ENCODE data around the gene FNDC3B.

The FNDC3B gene

DNA sequence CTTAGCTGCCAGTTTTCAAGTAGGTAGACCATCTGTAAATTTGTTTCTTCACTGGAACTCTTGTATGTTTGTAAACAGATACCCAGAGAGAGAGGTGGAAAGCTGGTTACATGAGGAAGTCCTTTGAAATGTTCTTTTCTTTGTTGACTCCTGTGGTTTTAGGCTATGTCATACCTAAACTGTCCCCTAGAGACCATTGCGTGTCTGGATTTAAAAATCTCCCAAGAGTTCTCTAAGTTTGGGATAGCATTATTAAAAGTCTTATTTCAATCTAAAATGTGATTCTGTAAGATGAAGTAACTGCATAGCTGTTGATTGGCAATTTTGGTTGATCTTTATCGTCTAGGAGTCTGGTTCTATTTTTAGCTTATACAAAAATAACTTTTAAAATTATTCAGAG lies 281.7 kb downstream of the FNDC3B start:
- DNase-seq: no peak

DNA sequence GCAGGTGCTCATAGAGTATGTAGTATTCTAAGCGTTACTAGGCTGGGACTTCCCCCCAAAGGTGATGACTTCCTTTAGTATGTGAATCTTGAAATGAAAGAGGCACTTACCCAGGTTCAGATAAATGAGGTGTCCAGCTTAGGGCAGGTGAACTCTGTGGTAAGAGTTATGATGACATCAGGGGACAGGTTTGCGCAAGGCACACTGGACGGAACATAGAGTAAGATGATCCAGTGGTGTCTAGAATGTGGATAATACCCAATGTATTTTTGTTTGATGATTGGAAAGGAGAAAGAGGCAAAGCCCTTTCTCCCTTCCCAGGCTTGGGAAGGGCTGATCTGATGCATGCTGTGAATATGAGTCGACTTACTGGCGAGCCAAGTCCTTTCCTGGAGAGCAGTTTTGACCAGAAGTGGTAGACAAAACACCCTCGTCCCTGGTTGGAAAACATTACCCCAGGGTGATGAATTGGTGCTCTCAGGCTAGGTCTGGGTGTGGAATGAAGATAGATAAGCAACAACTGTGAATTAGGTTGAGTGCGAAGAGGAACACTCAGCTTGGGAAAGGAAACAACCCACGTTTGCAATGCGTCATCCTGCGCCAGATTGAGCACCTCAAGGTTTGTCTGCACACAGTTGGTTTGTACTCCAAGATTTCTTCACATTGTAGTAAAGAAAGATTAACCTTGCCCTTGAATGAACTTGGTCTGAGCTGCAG lies 284.7 kb downstream of the FNDC3B start:
- DNase-seq: no peak

DNA sequence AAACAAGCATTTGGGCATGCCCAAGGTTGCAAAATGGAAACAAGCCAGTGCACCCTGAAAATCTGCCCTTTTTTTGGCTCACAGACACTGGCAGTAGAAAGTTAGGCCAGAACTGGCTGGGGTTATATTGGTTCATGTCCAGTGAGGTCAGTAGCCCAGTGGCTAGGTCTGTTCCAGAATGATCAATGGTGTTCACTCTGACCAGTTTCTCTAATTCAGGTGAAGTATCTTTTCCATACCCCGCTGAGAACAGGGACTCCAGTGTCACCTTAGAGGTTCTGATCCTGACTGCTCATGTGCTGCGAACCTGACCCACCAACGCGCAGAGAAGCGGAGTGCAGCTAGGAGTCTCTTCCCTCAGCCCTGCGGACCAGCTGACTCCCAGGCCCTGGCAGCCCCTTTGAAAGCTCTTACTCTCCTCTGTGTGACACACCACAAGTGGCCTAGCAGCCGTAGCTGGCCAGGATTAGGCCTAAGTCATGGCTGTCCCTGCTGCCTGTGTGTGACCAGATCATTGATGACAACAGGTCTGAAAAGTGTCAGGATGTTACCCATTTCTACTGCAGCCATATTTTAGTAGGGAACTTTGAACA lies 285.3 kb downstream of the FNDC3B start:
- no peak for DNase-seq

- DNase-seq: no peak
Observed at GRCh38 chr3:172325461-172325860, 286.1 kb downstream of the FNDC3B start.

DNA sequence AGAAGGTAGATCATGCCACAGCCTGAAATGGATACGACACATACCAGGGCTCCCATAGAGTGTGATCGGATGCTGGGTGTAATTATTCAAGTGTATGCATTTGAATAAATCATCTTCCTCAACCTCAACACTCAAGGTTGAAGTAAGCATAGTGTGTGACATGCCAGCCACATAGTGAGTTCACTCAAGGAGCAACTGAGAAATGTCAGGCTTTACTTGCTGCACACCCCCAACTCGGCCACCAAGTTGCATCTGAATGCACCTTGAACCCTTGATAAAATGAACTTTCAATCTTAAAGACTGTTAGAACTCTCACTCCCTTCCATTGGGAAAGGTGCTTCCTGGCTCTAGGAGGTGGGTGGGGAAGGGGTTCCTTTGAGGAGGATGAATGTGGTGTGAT lies 287.6 kb downstream of the FNDC3B start:
- DNase-seq: no peak

DNA sequence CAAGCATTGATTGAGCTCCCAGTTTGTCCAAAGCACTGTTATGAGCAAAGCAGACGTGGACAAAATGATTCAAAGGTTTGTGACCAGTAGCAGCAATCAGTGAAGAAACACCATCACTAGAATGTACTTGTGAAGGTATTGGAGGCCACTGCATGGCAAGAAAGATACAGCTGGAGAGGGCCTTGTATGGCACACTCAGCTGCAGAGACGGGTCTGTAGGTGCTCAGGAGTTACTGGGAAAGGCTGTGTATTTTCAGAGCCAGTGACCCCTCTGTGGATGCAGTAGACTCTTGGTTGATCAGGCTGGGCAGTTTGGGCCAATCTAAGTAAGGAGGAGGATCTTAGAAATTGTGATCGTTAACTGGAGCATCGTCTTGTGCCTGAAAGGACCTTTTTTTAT lies 288.9 kb downstream of the FNDC3B start:
- DNase-seq: no peak

DNA sequence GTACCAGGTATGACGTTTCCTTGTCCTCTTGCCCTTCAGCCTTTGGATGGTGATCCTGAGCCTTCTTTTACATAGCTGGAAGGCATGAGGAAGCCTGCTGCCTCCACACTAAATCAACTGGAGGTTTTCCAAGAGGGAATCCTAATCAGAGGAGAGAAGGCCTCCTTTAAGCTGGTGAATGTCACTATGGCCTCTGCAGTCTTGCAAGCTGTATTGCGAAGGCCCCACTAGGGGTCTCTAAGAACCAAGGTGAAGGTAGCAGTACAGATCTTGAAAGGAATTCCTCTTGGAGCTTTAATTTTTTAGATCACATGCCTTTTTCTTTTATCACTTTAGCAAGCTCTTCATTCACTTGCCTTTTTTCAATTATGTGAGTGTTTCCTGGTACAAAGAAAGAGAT lies 289.7 kb downstream of the FNDC3B start:
- DNase-seq: no peak

GRCh38 chr3:172330413-172330812 lies 291.0 kb downstream of the FNDC3B start:
- DNase-seq: no peak

DNA sequence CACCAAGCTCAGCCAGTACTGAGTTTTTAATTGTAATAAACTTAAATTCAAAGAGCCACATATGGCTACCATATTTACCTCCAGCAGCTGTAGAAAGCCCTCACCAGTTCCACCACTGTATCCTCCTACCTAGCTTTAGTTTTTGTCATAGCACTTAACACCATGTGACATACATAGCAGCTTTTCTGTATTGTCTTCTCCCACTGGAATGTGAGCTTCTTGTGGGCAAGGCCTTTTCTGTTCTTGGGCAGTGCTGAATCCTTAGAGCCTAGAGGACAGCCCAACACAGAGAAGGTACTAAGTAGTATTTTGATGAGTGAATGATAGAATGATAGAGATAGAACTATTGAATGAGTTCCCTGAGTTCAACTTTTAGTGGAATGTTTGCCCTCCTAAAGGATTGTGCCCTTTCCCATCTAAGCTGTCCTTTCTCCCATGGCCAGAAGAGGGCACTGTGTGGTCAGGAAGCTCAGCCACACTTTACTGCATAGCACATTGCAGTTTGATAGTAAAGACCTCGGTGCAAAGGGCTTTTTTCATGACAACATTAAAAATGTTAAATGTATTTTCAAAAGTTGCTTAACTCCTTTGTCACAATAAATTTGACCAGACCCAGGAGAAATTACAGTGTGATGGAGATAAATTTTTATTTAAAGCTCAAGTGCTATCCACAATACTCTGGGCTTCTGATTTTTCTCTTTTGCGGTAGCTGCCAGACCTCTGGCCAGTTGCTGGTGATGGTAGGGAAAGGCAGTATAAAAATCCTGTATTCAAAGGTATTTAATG lies 293.1 kb downstream of the FNDC3B start:
- DNase-seq: no peak

GRCh38 chr3:172333042-172333377 lies 293.6 kb downstream of the FNDC3B start:
- no peak for DNase-seq

DNA sequence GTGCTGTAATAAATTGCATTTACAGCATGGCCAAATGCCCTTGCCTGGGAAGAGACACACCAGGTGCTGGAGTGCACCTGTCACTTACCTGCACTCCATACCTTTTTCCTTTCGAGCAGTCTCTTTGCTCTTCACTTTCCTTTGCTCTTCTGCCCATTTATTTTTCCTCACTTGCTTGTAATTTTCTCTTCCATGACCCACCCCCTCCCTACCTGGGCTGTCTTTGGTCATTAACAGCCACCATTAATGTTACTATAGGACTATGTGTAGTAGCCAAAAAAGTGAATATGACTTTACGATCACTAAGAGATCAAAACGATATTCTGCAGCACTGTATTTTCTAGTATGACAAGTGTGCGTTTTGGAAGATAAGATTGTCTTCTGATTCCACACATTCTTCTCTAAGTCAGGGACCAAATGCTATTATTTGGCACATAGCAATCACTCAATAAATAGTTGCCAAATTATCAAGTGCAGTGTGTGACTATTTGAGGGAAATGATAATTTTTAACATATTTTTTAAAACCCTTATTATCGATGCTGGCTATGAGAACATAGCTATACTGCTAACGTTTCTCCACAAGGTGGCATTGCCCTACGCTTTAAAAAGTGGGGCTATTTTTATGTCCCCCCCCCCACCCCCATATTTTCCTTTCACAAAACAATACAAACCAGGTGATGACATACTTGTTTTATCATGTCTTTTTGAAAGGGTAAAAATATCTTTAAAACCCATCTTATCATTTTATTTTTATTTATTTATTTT lies 294.5 kb downstream of the FNDC3B start:
- DNase-seq: no peak

DNA sequence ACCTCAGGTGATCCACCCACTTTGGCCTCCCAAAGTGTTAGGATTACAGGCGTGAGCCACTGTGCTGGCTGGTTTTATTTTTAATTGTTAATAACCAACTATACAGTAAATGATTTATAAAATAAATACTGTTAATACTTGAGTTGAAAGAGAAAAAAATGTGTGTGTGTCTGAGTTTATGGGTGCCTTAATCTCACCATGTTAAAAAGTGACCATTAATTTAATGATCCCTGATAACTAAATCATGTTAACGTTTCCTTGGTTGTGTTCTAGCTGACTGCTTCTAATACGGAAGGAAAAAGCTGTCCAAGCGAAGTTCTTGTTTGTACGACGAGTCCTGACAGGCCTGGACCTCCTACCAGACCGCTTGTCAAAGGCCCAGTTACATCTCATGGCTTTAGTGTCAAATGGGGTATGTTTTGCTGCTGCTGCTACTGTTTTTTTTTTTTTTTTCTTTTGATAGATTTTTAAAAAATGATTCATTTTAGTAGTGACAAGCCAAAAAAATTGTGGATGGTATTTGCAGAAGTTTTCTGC lies 295.4 kb downstream of the FNDC3B start:
- DNase-seq: no peak

- DNase-seq: no peak
Observed at GRCh38 chr3:172339892-172340291, 300.5 kb downstream of the FNDC3B start.

- DNase-seq: no peak
Observed at GRCh38 chr3:172340583-172340982, 301.2 kb downstream of the FNDC3B start.

DNA sequence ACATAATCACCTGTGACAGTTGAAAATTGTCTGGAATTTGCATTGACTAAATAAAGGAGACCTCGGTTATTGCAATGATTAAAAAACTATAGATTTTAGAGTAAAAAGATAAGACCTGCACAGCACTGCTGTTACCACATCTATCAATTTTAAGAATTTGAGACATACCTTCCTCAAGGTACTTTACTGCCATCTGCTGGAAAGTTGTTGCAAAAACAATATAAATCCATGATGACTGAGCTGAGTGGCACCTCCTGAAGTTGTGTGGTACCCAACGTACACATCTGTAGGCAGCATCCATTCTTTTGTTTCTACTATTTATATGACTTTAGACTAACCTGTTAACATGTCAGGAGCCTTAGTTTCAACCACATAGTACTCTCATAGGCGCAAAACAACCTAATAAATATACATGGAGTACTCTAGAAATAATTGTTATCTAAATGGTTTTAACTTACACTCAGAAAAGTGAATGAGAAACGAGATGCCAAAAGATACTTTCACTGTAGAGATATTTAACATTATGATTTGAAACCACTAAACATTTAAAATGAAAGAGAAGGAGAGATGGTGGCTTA lies 302.2 kb downstream of the FNDC3B start:
- DNase-seq: no peak

- DNase-seq: no peak
Observed at GRCh38 chr3:172342097-172342659, 302.8 kb downstream of the FNDC3B start.

DNA sequence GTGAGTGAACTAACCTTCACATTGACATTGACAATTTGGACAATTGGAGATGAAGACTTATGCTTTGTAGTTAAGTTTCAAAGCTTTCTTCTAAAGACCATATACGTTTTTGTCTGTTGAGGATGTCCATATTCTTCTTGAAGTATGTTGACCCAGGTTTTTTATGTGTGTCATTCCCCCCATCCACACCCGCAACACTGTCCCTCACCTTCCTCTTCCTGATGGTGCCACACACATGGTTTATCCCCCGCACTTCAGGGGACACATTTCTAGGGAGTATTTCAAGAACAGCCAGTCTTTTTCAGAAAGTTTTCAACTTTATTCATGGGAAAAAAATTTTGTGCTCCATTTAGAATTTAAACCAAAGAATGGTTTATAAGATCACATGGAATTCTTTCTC lies 303.7 kb downstream of the FNDC3B start:
- no peak for DNase-seq

GRCh38 chr3:172343979-172344378 lies 304.6 kb downstream of the FNDC3B start:
- DNase-seq: no peak

DNA sequence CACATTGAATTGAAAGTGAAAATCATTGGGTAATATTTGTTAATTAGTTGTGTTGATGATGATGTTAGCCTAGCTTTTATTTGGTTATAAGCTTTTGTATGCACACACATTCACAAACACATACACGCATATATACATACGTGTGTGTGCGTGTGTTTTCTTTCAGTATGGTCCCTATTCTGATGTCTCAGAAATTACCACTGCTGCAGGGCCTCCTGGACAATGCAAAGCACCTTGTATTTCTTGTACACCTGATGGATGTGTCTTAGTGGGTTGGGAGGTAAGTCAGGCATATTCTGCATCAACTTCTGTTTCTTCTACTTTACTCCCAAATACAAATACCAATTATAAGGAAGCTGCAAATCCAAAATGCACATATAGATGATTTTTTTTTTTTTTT lies 306.8 kb downstream of the FNDC3B start:
- no peak for DNase-seq

DNA sequence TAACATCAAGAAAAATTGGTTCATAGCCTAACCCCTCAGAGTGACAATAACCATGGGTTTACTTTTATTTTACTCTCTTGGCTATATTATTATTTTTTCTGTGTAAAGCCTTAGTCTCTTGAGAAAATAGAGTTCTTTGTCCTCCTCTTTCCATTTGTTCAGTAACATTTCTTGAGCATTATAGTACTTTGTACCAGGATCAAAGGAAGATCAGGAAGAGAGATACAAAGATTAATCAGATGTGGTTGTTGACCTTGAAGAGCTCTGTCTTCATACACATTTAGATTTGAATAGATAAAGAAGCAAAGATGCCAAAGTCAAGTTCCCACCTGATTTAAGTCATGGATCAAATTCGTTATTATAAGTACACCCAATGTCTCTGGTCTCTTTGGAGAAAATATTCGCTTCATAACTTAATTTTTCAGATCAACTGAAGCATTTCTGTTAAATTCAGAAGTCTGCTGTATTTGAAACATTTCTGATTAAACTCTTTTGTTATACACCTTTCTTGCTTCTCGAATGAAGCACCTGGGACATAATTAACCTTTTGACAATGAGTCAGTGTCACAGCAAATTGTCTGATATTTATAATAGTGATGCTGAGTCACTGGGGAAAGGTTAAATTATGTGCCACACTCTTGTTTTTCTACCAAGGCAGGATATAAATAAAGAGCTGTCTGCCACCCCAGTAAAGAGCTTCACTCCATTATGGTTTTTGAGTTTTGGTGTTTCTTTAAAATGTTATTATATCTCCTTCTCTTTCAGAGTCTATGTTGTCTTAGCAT lies 308.7 kb downstream of the FNDC3B start:
- no peak for DNase-seq

DNA sequence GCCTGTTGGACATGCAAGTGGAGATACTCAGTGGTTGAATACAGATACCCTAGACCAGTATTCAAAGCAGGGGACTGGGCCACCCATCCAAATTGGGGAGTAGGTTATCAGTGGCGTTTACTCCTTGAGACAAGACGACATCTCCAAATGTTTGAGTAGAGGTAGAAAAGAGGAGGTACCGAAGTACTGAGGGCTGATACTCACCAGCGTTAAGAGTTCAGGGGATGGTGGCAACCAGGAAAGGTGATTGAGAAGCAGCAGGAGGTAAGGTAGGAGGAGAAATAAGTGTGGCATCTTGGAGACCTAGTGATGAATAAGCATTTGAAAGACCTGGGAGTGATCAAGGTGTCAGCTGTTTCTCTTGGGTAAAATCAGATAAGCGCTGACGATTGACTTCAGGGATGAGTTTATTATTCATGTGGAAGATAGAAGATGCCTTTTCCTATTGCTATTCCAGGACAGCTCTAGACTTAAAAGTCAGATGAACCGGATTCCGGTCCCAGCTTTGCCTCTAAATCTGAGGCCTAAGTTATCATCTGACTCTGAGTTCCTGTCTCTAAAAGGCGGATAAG lies 312.6 kb downstream of the FNDC3B start:
- no peak for DNase-seq
